Sigmoid colon (tissue), 7 donors: Measurements from ENCODE around the gene EBI3. TPM values are rescaled to one million over a fixed set of nuclear protein-coding genes. Genes with fewer than 3 reads are reported as not detected.

Source experiments
- DNase-seq: peaks from one replicate; pipeline ENCODE4 v3.0.0-alpha.2; 2019
- H3K27ac ChIP-seq, 4 donors: fragments of 200-600 bp; sonication (generic); one replicate each; pipeline ENCODE4 v1.5.1; 2016 to 2019; ENCODE audit warnings: mild to moderate bottlenecking in 1 of 4
- H3K27me3 ChIP-seq, 3 donors: fragments of 200-600 bp; sonication (generic); one replicate each; pipeline ENCODE4 v1.5.1; 2019; ENCODE audit warnings: mild to moderate bottlenecking in 1 of 3
- H3K36me3 ChIP-seq, 4 donors: fragments of 200-600 bp; sonication (generic); one replicate each; pipeline ENCODE4 v1.5.1; 2016 to 2019
- H3K4me1 ChIP-seq, 4 donors: fragments of 200-600 bp; sonication (generic); one replicate each; pipeline ENCODE4 v1.5.1; 2017 to 2019
- H3K4me3 ChIP-seq, 4 donors: fragments of 200-600 bp; sonication (generic); one replicate each; pipeline ENCODE4 v1.5.1; 2017 to 2019; ENCODE audit warnings: mild to moderate bottlenecking in 2 of 4, moderate library complexity in 1 of 4
- H3K9me3 ChIP-seq, 4 donors: fragments of 200-600 bp in 3 of 4; sonication (generic) in 3 of 4; one replicate each; pipeline versions ENCODE4 v1.5.1 to v1.6.1; 2013 to 2019
- EP300 ChIP-seq, 4 donors: sonication (generic); formaldehyde crosslinking; IDR thresholded peaks; one replicate each; pipeline ENCODE4 v1.6.1; 2017; ENCODE audit warnings: antibody characterized with exemption in 4 of 4
- POLR2A ChIP-seq, 2 donors: fragments of 450-650 bp; IDR thresholded peaks; one replicate each; pipeline ENCODE4 v1.6.1; 2016; ENCODE audit warnings: antibody characterized with exemption in 2 of 2, mild to moderate bottlenecking in 2 of 2, moderate library complexity in 2 of 2
- POLR2AphosphoS5 ChIP-seq, 4 donors: sonication (generic); formaldehyde crosslinking; IDR thresholded peaks; one replicate each; pipeline ENCODE4 v1.6.1; 2017; ENCODE audit warnings: antibody characterized with exemption in 4 of 4
- WGBS, 2 donors: extraction: QIAGEN DNeasy Blood & Tissue Kit; methylation state at CpG; one replicate each; pipeline ENCODE4 v1.1.7; 2013; 5-methylcytosine and 5-hydroxymethylcytosine counted together
- intact Hi-C: fragments of 100-400 bp; cut with DNase I; formaldehyde crosslinking; loops from one replicate; pipeline ENCODE4 v1.15.1; 2023
- polyA plus RNA-seq, 3 donors: library from polyadenylated mRNA; stranded (reverse); fragments of 200-250 nt; gene quantifications; one replicate each; pipeline ENCODE4 v1.2.3, GENCODE V29; 2013
- total RNA-seq, 4 donors: library from RNA; depleted of rRNA; stranded (reverse); fragments of >200 nt; gene quantifications; one replicate each; pipeline ENCODE4 v1.1.0, GENCODE V29; 2016
- TF ChIP-seq, protein P1 (sequence below), 4 experiments: fragments of 450-650 bp in 3 of 4; fragments of 200-600 bp in 1 of 4; IDR thresholded peaks; one replicate each; pipeline ENCODE4 v1.5.1; 2016 to 2019; ENCODE audit warnings: antibody characterized with exemption in 4 of 4, mild to moderate bottlenecking in 3 of 4, moderate library complexity in 2 of 4
- donor health status: healthy with polysubstance abuse.
- donor health status: Bipolar disorder and iron deficiency.
- donor health status: healthy.

EBI3 gene
- total and polyA plus RNA-seq, 7 donors: 1.7 to 17.6 (median 3.6) TPM

- 72 to 90% methylated on average over 2 of the region's 2 CpGs for WGBS, 2 donors
- H3K27me3 ChIP-seq: peaks cover 17 to 38% (median 26%) of the 10 kb centered on the region in 3 donors
Measured at GRCh38 chr19:4200940-4201542, 28.3 kb upstream of the EBI3 start.

GRCh38 chr19:4201798-4202197 is 27.5 kb upstream of the EBI3 start:
- WGBS, 2 donors: 70 to 88% methylated on average over 4 of the region's 4 CpGs
- Histone ChIP-seq H3K27me3 (peaks cover 13 to 31% (median 18%) of the 10 kb centered on the region in 3 donors), H3K4me1 (peaks cover 0 to 15% (median 9%) of the 10 kb centered on the region in 4 donors), H3K4me3 (no peak overlapping the region), H3K27ac (no peak overlapping the region), H3K36me3 (no peaks in the 10 kb centered on the region), H3K9me3 (no peaks in the 10 kb centered on the region)
- intact Hi-C loops: no loop called here
- TF ChIP-seq, protein P1, sequence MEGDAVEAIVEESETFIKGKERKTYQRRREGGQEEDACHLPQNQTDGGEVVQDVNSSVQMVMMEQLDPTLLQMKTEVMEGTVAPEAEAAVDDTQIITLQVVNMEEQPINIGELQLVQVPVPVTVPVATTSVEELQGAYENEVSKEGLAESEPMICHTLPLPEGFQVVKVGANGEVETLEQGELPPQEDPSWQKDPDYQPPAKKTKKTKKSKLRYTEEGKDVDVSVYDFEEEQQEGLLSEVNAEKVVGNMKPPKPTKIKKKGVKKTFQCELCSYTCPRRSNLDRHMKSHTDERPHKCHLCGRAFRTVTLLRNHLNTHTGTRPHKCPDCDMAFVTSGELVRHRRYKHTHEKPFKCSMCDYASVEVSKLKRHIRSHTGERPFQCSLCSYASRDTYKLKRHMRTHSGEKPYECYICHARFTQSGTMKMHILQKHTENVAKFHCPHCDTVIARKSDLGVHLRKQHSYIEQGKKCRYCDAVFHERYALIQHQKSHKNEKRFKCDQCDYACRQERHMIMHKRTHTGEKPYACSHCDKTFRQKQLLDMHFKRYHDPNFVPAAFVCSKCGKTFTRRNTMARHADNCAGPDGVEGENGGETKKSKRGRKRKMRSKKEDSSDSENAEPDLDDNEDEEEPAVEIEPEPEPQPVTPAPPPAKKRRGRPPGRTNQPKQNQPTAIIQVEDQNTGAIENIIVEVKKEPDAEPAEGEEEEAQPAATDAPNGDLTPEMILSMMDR (IDR thresholded peaks at IDR 0.05): no peak
- no peak for TF ChIP-seq POLR2AphosphoS5 (IDR thresholded peaks at IDR 0.05)
- no peak for TF ChIP-seq EP300 (IDR thresholded peaks at IDR 0.05)
- no peak for TF ChIP-seq POLR2A (IDR thresholded peaks at IDR 0.05)
- no peak for DNase-seq

More at GRCh38 chr19:4200940-4201542, 28.3 kb upstream of the EBI3 start:
- intact Hi-C loops: no loop called here
- Histone ChIP-seq H3K27ac (no peak overlapping the region), H3K36me3 (no peaks in the 10 kb centered on the region), H3K4me3 (no peak overlapping the region), H3K4me1 (peaks cover 0 to 15% (median 9%) of the 10 kb centered on the region in 4 donors), H3K9me3 (no peaks in the 10 kb centered on the region)
- TF ChIP-seq POLR2A (IDR thresholded peaks at IDR 0.05) (no peak), POLR2AphosphoS5 (IDR thresholded peaks at IDR 0.05) (no peak), EP300 (IDR thresholded peaks at IDR 0.05) (no peak)
- TF ChIP-seq, protein P1 (IDR thresholded peaks at IDR 0.05): no peak
- DNase-seq: no peak

DNA sequence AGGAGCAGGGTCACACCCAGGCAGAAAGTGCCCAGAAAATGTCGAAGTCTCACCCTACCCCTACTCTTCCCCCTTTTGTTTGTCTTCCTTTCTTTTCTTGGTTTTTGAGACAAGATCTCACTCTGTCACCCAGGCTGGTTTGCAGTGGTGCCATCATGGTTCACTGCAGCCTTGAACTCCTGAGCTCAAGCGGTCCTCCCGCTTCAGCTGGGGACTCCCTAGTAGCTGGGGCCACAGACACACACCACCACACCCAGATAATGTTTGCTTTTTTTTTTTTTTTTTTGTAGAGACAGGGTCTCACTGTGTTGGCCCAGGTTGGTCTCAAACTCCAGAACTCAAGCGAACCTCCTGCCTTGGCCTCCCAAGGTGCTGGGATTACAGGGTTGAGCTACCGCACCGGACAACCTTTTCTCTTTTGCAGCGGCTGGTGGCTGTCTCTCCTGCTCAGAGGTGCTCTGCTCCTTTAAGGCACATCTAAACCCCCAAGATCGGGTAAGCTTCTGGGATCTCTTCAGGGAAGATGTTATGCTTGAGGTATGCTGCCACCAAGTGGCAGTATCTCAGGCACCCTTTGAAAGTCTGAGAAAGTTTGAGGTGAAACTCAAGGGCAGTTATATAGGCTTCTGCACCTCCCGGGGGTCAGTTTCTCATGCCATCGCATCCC is 22.4 kb upstream of the EBI3 start:
- no peaks in the 10 kb centered on the region for H3K36me3 ChIP-seq
- no peak overlapping the region for H3K4me3 ChIP-seq
- DNase-seq: no peak
- intact Hi-C loops: no loop called here
- no peaks in the 10 kb centered on the region for H3K9me3 ChIP-seq
- H3K27ac ChIP-seq: no peak overlapping the region
- H3K27me3 ChIP-seq: peaks cover 0 to 19% (median 2%) of the 10 kb centered on the region in 3 donors
- H3K4me1 ChIP-seq: peaks cover 0 to 7% (median 0%) of the 10 kb centered on the region in 4 donors
- 77 to 84% methylated on average over 10 of the region's 10 CpGs for WGBS, 2 donors
- TF ChIP-seq EP300 (IDR thresholded peaks at IDR 0.05) (no peak), POLR2A (IDR thresholded peaks at IDR 0.05) (no peak)

- intact Hi-C loops: no loop called here
- TF ChIP-seq POLR2AphosphoS5 (IDR thresholded peaks at IDR 0.05): no peak
- TF ChIP-seq, protein P1 (IDR thresholded peaks at IDR 0.05): no peak
- no peak for TF ChIP-seq POLR2A (IDR thresholded peaks at IDR 0.05)
- TF ChIP-seq EP300 (IDR thresholded peaks at IDR 0.05): no peak
- Histone ChIP-seq H3K4me1 (peaks cover 0 to 7% (median 0%) of the 10 kb centered on the region in 4 donors), H3K9me3 (no peaks in the 10 kb centered on the region), H3K4me3 (no peak overlapping the region), H3K36me3 (no peaks in the 10 kb centered on the region), H3K27me3 (peaks cover 0 to 19% (median 2%) of the 10 kb centered on the region in 3 donors), H3K27ac (no peak overlapping the region)
- WGBS, 2 donors: 71 to 74% methylated on average over 13 of the region's 13 CpGs
- DNase-seq: no peak
Measured at GRCh38 chr19:4208385-4209094, 20.8 kb upstream of the EBI3 start.

DNA sequence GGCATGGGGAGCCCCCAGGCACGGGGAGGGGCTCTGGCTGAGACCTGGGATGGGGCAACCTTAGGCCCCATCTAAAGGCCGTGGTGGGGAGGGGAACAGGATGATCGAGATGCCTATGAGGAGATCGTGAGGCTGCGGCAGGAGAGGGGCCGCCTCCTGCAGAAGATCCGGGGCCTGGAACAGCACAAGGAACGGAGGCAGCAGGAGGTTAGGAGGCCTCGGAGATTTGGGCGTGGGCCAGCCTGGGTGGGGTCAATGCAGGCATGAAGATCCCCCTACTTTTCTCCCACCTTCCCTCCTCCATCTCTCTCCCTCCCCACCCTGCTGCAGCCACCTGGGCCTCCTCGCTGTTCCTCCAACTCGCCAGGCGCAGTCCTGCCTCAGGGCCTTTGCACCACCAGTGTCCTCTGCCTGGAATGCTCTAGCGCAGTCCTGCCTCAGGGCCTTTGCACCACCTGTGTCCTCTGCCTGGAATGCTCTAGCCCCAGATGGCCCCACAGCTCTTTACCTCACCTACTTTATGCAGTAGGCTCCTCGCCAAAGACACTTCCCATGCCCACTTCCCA is 19.1 kb upstream of the EBI3 start:
- no peak overlapping the region for H3K4me3 ChIP-seq
- no peaks in the 10 kb centered on the region for H3K36me3 ChIP-seq
- no peaks in the 10 kb centered on the region for H3K9me3 ChIP-seq
- H3K4me1 ChIP-seq: no peaks in the 10 kb centered on the region
- 75 to 77% methylated on average over 15 of the region's 15 CpGs for WGBS, 2 donors
- TF ChIP-seq POLR2AphosphoS5 (IDR thresholded peaks at IDR 0.05) (no peak), EP300 (IDR thresholded peaks at IDR 0.05) (no peak), POLR2A (IDR thresholded peaks at IDR 0.05) (no peak)
- TF ChIP-seq, protein P1 (IDR thresholded peaks at IDR 0.05): no peak
- no peak for DNase-seq
- intact Hi-C loops: no loop called here
- no peak overlapping the region for H3K27ac ChIP-seq
- H3K27me3 ChIP-seq: peaks cover 0 to 19% (median 2%) of the 10 kb centered on the region in 3 donors
